DMS153 treated with DMSO at 0.1 percent for 48 hours (cell line): ENCODE data around the gene TXNDC17.
"Not testable (repeated sequence)": the region's sequence is repeated elsewhere in the genome, so short reads cannot be mapped to it uniquely, and the experiment has no call there.

ENCODE experiments used
- DNase-seq: peaks from one replicate; lab custom pipeline; 2025; ENCODE audit not compliant: unreplicated experiment; lab: John Stamatoyannopoulos, UW

The TXNDC17 gene

DNA sequence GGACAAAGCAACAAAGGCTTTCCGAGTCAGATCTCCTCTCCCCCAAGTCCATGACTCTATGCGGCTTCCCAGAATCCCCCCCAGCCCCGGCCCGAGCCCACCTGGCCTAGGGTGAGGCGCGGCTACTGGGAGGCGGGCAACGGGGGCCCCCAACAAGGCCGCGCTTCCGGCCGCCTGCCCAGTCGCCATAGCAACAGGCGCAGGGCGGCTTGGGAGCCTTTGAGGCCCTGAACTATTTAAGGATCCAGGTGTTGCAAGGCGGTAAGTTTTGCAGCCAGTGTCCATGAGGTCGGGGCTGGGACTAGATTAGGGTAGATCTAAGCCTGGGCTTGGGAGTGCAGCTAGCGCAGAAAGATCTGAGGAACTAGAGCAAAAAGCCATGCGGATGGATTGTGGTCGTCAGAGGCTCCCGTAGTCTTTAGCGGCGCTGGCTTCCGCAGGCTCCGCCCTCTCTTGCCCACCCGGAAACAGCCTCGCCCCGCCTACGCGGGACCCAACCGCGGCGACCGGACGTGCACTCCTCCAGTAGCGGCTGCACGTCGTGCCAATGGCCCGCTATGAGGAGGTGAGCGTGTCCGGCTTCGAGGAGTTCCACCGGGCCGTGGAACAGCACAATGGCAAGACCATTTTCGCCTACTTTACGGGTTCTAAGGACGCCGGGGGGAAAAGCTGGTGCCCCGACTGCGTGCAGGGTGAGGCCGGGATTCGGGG, at the start of gene TXNDC17, which contains the start of gene KIAA0753:
TSS of gene TXNDC17 (plus strand) at position 525 of the 711 bp plus-strand sequence. CDS start at position 548, 23 bp downstream.
TSS of gene KIAA0753 (minus strand) at position 176 of the 711 bp plus-strand sequence. CDS start 5,608 bp downstream, outside the sequence.
- peak; percentile 36 for DNase-seq

DNA sequence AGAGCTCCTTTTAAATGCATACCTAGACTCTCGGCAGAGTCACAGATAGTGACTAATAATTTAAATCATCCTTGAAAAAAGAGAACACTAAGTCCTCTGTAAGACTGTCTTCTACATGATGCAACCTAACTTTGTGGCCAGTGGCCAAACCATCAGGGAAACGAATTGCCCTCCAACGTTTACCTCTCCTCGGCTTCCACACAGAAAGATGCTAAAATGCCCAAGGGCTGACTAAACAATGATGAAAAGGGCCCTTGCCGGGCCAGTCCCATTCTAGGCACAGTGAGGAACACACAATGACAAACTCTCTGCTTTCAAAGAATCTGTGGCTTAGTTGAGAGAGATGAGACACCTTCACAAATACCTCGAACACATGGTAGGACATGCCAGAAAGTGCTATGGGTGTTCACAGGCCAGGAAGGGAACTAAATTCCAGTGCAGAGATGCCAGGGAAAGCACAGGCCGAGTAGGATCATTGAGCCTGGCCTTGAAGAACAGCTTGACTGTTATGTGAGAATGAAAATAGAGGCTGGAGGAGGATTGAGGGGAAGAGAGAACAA, 49.2 kb upstream of the TXNDC17 start:
- DNase-seq = no peak

DNA sequence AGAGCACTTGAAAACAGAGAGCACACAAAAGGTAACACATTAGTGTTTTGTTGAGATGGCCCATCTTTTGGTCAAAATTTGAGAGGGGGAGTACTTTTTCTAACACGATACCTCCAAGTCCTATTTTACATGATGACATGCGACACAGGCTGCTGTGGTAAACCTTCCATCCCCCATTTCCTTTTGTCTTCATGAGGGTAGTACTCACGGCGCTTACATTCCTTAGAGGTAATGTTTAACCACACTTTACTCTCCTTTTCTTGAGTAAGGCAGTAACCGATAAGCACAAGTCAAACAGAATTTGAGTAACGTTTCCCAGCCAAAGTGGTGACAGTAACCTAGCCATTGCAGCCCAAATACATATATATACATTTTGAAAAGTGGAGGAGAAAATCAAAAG, 48.7 kb upstream of the TXNDC17 start:
- DNase-seq = no peak

DNA sequence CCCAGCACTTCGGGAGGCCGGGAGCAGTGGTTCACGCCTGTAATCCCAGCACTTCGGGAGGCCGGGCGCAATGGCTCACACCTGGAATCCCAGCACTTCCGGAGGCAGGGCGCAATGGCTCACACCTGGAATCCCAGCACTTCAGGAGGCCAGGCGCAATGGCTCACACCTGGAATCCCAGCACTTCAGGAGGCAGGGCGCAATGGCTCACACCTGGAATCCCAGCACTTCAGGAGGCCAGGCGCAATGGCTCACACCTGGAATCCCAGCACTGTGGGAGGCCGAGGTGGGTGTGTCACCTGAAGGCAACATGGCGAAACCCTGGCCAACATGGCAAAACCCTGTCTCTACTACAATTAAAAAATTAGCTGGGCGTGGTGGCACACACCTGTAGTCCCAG, 47.5 kb upstream of the TXNDC17 start:
- not testable (repeated sequence) for DNase-seq

DNA sequence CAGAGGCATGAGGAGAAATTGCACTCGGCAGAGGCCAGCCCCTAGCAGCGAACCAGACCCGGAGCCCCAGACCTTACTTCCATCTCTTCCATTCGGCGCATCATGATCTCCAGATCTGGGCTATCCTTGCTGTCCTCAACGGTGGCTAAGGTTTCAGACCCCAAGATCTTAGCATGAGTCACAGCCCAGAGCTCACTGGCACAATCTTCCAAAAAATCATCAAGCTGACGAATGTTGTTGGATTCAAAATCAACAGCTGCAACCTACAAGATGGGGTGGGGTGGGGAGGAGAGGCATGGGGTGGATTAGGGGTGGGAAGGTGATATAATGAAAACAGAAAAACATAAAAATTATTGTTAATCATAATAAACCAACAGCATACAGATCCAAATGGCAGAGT, 44.8 kb upstream of the TXNDC17 start:
- DNase-seq = no peak

DNA sequence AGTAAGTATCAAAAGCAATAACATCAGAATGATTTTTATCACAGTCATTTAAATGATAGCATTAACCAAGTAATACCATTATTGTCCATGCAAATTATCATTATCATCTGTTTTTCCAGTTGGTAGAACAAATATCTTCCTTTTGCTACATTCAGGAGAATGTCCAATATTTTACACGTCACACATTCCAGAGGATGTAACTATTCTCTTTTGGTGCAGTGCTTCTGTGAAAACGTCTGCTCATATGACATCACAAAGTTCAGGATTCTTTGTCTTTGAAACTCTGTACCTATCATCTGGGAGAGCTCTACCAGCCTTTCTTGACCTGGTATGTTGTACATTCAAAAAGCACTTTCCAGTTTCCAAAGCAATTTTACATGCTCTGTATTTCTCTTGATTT, 44.3 kb upstream of the TXNDC17 start:
- DNase-seq = no peak

DNA sequence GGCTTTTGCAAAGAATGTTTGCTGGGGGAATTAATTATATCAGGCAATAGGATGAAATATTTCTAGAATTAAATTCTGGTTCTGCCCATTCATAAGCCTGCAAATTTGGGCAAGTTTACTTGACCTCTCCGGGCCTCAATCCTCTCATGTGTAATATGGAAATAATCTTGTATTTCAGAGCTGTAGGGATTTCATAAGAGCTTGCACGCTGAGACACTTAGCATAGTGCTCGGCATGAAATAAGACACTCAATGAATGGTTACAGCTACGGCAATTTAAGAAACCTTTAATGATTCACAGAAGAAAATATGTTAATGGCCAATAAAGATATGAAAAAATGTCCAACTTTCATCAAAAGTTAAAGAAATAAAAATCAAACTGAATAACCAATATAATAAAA, 43.9 kb upstream of the TXNDC17 start:
- no peak for DNase-seq

DNA sequence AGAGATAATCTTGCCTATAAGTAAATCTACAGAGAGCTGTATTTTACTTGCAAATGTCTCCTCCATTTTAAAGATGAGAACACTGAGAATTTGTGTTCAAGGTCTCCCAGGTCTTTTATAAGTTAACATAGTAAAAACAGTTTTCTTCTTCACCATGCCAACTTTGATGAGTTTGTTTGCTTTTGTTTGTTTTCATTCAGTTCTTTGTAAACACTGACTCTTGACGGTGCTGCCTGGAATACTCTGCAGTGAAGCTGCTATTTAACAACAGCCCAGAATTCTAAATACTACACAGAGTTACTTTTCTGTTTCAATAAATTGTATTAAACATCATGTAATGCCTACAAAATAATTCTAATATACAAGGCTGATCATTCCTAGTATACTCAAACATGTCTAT, 43.1 kb upstream of the TXNDC17 start:
- no peak for DNase-seq

DNA sequence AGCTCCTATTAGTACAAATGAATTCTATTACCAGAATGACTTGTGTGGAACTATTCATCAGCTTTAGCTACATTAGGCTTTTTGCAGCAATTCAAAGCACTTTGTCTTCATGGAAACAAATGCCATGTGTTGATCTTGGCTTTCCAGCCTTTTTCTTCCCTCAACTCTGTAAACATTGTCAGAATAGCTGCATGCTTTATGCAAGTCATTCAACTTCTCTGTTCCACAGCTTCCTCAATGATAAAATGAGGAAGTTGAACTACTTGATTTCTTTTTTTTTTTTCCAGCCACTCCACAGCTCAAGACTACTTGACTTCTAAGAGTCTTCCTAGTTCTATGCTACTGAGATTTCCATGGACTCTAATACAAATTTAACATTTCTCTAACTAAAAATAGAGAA, 41.5 kb upstream of the TXNDC17 start:
- DNase-seq = no peak

DNA sequence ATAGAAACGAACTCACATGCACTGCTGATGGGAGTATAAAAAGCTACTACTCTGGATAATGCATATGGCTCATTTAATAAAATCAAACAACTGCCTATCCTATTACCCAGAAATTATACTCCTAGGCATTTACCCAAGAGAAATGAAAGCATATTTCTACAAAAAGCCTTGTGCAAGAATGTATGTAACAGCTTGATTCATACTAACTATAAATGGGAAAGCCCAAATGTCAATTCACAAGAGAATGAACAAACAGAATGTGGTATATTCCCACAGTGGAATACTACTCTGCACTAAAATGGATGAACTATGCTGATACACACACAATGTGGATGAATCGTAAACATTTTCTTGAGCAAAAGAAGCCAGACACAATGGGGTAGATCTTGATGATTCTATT, 38.7 kb upstream of the TXNDC17 start:
- DNase-seq = no peak

DNA sequence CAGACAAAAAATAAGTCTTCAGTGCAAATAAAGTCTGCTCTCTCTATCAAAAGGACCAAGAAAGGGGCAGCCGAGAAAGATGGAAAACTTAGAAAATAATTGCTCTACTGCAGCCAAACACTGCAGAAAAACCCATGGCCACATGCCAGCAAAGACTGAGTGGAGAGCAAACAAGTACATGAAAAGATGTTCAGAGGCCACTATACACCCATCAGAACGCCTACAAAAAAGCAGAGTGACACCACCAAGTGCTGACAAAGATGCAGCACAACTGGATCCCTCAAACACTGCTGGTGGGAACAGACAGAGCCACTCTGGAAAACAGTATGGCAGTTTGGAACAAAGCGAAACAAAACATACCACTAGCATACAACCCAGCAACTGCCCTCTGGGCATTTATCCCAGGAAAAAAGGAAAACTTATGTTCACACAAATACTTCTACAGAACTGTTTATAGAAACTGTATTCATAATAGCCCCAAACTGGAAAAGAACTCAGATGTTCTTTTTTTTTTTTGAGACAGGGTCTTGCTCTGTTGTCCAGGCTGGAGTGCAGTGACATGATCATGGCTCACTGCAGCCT, 37.0 kb upstream of the TXNDC17 start:
- no peak for DNase-seq

DNA sequence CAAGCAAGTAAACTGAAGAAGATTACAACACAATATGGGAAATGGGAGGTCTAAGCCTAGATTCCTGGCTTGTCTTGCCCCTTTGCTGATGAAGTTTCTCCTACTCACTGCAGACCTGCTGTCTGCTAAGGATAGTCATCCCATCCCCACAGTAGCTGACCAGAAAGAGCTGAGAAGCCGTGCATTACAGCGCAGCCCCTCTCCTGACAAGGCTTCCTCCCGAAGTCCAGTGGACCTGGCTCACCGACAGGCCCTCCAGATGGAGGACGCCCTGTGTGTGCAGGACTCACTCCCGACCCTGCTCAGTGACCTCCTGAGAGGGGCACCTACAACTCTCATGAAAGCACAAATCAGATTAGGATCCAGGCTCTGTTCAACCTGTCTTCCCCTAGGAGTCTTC, 35.7 kb upstream of the TXNDC17 start:
- DNase-seq = no peak

DNA sequence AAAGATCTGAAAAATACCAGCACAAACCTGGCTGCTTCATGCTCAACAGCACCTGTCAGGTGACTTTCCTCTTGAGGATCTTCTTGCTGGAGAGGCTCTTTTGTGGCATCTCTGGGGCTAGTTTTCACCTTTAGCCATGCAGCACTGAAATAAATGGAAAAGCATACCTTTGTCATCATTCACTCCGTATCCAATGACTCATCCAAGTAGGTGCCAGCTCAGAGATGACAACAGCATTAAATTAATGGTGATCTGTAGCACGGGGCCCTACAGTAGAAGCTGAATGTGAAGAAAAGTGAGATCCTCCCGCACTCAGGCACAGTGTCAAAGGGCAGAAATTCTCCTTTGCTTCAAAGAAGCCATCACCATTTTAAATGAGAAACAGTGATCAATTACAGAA, 32.5 kb upstream of the TXNDC17 start:
- no peak for DNase-seq

DNA sequence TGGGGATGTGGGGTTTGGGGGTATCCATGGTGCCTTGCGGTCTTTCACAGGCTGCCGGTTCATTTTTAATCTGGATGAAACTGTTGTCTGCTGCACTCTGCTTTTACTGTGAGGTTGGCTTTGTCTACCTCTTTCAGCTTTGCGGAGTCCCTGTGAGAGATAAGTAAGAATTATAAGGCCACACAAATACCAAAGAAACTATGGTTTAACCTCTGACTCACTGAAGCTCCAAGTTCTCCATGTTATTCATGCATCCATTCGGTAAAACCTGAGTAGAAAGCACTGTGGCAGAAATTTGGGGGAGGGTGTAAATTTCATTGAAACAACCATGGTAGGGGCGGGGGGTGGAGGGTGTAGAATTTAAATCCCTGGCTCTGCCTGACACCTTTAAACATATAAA, 30.8 kb upstream of the TXNDC17 start:
- no peak for DNase-seq

DNA sequence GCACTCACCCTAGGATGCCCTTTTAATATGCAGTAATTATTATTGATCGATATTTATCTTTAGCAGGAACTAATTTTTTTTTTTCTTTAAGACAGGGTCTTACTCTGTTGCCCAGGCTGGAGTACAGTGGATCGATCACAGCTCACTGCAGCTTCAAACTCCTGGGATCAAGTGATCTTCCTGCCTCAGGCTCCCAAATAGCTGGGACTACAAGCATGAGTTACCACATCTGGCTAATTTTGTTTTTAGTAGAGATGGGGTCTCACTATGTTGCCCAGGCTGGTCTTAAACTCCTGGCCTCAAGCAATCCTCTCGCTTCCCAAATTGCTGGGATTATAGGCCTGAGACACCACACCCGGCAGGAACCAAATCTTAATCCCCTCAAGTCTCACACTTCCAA, 29.6 kb upstream of the TXNDC17 start:
- DNase-seq = no peak

DNA sequence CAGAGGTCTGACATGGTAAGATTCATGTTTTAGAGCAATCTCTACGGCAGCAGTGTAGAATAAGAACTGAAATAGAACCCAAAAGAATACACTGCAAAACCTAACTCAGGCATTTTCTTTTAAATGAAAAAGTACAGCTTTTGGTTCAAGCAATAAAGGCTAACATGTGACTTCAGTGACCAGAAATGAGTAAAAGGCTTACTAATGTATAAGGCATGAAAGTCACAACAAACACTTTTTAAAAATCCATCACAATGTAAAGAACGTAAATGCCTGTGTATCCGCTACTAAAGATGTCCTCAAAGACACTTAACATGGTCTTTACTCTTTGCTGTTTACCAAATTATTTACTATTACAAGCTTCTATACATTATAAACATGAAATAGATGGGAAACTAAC, 16.9 kb upstream of the TXNDC17 start:
- no peak for DNase-seq

DNA sequence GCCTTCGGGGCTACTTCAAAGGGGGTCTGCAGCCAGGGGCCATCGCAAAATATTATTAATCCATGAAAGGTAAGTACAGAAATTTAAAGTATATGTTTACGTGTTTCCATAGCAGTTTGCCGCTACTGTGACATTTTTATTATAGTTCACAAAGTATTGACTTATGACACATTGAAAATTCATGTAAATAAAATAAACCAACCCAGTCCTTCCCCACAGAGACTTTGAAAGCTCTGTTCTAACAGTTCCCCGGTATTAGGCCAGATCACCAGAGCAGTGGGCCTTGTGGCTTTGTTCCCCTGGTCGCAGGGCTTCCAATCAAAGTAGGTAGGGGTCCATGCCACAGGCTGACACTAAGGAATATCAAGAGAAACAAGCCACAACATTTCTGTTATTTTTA, 14.2 kb upstream of the TXNDC17 start:
- DNase-seq = no peak

DNA sequence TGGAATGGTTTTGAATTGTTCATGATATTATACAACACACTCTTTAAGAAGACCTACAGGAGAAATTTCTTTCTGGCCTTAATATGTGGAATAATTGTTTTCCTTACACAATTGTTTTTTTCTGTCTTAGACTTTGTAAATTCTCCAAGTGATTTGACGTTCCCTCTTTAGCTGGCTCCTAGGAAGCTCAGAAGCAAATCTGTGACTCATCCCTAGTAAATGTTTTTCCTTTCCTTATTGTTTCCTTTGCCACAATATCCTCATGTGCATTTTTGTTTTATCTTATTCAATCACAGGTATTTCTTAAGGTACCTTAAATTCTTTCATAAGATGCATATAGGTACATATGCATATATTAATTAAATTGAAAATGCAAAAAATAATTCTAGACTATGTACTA, 13.8 kb upstream of the TXNDC17 start:
- no peak for DNase-seq

DNA sequence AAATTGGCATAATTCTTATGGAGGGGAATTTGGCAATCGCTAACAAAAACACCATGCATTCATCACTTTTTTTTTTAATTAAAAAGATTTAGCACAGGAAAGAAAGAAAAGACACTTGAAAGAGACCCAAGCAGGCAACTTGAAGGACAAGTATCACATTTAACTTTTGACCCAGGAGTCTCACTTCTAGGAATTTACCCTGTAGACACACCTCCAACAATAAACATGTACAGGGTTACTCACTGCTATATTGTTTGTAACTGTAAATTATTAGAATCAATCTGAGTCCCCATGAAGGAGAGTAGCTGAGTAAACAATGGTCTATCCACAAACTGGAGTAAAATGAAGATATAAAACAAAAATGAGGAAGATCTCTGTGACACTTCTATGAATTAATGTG, 10.5 kb upstream of the TXNDC17 start:
- no peak for DNase-seq

DNA sequence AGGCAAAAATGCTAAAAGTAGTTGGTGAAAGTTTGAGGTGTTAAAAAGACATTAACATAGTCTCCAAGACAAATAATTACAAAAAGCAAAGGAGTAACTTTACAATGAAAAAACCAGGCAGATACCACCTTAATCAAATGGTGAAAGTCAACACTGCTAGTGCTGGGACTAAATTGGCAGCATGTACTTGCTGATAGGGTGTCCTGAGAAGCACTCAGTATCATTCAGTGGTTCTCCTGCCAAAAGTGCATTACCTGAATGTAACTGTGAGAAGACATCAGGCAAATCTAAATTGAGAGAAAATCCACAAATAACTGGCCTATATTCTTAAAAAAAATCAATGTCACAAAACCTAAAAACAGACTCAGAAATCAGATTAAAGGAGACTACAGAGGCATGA, 8.3 kb upstream of the TXNDC17 start:
- DNase-seq = no peak

DNA sequence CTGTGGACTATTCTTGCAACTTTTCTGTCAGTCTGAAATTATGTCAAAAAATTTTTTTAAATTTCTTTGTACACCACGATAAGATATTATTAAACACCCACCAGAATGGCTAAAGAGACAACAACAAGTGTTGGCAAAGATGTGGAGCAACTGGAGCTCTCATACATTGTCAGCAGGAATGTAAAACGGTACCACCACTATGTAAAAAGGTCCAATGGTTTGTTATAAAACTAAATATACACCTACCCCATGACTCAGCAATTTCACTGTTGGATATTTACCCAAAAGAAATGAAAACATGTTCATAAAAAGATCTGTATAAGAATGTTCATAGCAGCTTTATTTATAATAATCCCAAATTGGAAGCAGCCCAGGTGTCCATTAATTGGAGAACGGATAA, 7.6 kb upstream of the TXNDC17 start:
- DNase-seq = no peak

DNA sequence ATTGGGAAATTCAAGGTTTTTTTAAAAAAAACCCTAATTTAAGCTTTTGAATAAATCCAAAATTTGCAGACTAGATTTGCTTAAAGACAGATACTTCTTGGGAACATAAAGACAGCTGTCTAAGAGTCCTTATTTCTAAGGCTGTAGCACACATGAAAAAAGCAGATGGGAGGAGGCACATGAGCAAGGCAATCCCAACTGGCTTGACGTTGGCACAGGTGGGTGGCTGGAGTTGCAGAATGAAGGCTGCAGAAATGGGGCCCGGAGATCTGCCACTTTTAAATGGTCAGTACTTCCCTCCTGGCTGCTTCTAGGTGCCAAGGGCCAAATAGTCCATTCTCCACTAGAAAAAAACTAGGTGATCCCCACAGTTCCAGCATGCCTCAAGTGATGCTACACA, 4.8 kb upstream of the TXNDC17 start:
- DNase-seq = no peak
